GM19240 (cell line): Measurements from ENCODE around the gene MRPL36.
A peak's percentile ranks its signal among the peaks of the same experiment; 100 is the strongest.
"Not testable (repeated sequence)": the region's sequence is repeated elsewhere in the genome, so short reads cannot be mapped to it uniquely, and the experiment has no call there.

ENCODE experiments used
- DNase-seq: peaks from one replicate; pipeline ENCODE4 v3.0.0; 2011; ENCODE audit warnings: low spot score; ENCODE audit not compliant: insufficient read length

MRPL36 gene

GRCh38 chr5:1797103-1797800 lies 2.4 kb downstream of the MRPL36 start:
- DNase-seq = no peak

- DNase-seq = no peak
Observed at GRCh38 chr5:1796371-1797102, 3.1 kb downstream of the MRPL36 start.

- DNase-seq = no peak
Observed at GRCh38 chr5:1795931-1796330, 3.7 kb downstream of the MRPL36 start.

GRCh38 chr5:1795506-1795905 lies 4.1 kb downstream of the MRPL36 start:
- DNase-seq = no peak

- no peak for DNase-seq
Observed at GRCh38 chr5:1794901-1795290, 4.7 kb downstream of the MRPL36 start.

- no peak for DNase-seq
Observed at GRCh38 chr5:1793966-1794900, 5.4 kb downstream of the MRPL36 start.

- no peak for DNase-seq
Observed at GRCh38 chr5:1793301-1793740, 6.3 kb downstream of the MRPL36 start.

GRCh38 chr5:1792842-1793266 lies 6.8 kb downstream of the MRPL36 start:
- DNase-seq = peak; percentile 77

- DNase-seq = no peak
Observed at GRCh38 chr5:1791176-1791575, 8.5 kb downstream of the MRPL36 start.

- no peak for DNase-seq
Observed at GRCh38 chr5:1789834-1790471, 9.7 kb downstream of the MRPL36 start.

GRCh38 chr5:1789438-1789833 lies 10.2 kb downstream of the MRPL36 start:
- DNase-seq = not testable (repeated sequence)

GRCh38 chr5:1788828-1789227 lies 10.8 kb downstream of the MRPL36 start:
- no peak for DNase-seq

GRCh38 chr5:1788200-1788599 lies 11.4 kb downstream of the MRPL36 start:
- DNase-seq = no peak

GRCh38 chr5:1787472-1788047 lies 12.1 kb downstream of the MRPL36 start:
- no peak for DNase-seq

- DNase-seq = no peak
Observed at GRCh38 chr5:1786621-1787471, 12.8 kb downstream of the MRPL36 start.

GRCh38 chr5:1785984-1786383 lies 13.7 kb downstream of the MRPL36 start:
- no peak for DNase-seq

GRCh38 chr5:1785062-1785461 lies 14.6 kb downstream of the MRPL36 start:
- DNase-seq = no peak

GRCh38 chr5:1784197-1785050 lies 15.2 kb downstream of the MRPL36 start:
- no peak for DNase-seq

GRCh38 chr5:1783216-1783554 lies 16.5 kb downstream of the MRPL36 start:
- no peak for DNase-seq
